Common myeloid progenitor, CD34-positive (primary cell): ENCODE data around the gene ICAM2.

Source experiments
- CTCF ChIA-PET: fragments of 350-600 bp; sonication (Branson Sonifier 250); formaldehyde crosslinking; loops from one replicate; lab custom pipeline; 2021; ENCODE audit warnings: antibody characterized with exemption; lab: Charles Lee
- POLR2A ChIA-PET: fragments of 350-600 bp; sonication (Branson Sonifier 250); formaldehyde crosslinking; loops from one replicate; lab custom pipeline; 2021; ENCODE audit warnings: antibody characterized with exemption; lab: Charles Lee
- DNase-seq, 3 donors: peaks; one replicate each; pipeline versions ENCODE4 v3.0.0 to v3.0.0-alpha.2; 2013
- H3K27ac ChIP-seq, 2 experiments: 1 replicate in 1 of 2; 2 replicates in 1 of 2; pipeline ENCODE4 v1.7.0; 2013; ENCODE audit warnings: inconsistent platforms in 2 of 2, low read length in 2 of 2, mild to moderate bottlenecking in 2 of 2, low read depth in 1 of 2, moderate library complexity in 1 of 2; ENCODE audit not compliant: severe bottlenecking in 2 of 2, insufficient read depth in 1 of 2, poor library complexity in 1 of 2
- H3K27me3 ChIP-seq, 5 experiments: replicated peaks in 2 of 5; 1 replicate in 3 of 5; 2 replicates in 2 of 5; pipeline versions ENCODE4 v1.6.1 to v1.7.0; 2013; ENCODE audit warnings: low read length in 4 of 5, mild to moderate bottlenecking in 2 of 5, moderate library complexity in 2 of 5, inconsistent platforms in 1 of 5; ENCODE audit not compliant: insufficient read depth in 5 of 5, control insufficient read depth in 4 of 5
- H3K36me3 ChIP-seq, 4 experiments: 1 replicate in 2 of 4; 2 replicates in 2 of 4; pipeline versions ENCODE4 v1.6.1 to v1.7.0; 2013; ENCODE audit warnings: low read length in 3 of 4, control low read depth in 1 of 4, mild to moderate bottlenecking in 1 of 4; ENCODE audit not compliant: control insufficient read depth in 4 of 4, insufficient read depth in 4 of 4
- H3K4me1 ChIP-seq, 4 experiments: 1 replicate in 3 of 4; 2 replicates in 1 of 4; pipeline versions ENCODE4 v1.6.1 to v1.7.1; 2013; ENCODE audit warnings: low read length in 3 of 4, mild to moderate bottlenecking in 3 of 4, control low read depth in 1 of 4, inconsistent platforms in 1 of 4, moderate library complexity in 1 of 4; ENCODE audit not compliant: control insufficient read depth in 4 of 4, insufficient read depth in 4 of 4; ENCODE audit errors: control extremely low read depth in 1 of 4
- H3K4me3 ChIP-seq, 7 experiments: 1 replicate in 4 of 7; 2 replicates in 3 of 7; pipeline versions ENCODE4 v1.5.1 to v1.7.0; 2013; ENCODE audit warnings: mild to moderate bottlenecking in 7 of 7, low read length in 6 of 7, moderate library complexity in 6 of 7, inconsistent platforms in 2 of 7, low read depth in 2 of 7, control low read depth in 1 of 7; ENCODE audit not compliant: insufficient read depth in 4 of 7, control insufficient read depth in 1 of 7; ENCODE audit errors: extremely low read depth in 1 of 7
- H3K9me3 ChIP-seq, 5 experiments: 1 replicate in 4 of 5; 2 replicates in 1 of 5; pipeline versions ENCODE4 v1.6.1 to v1.7.1; 2013; ENCODE audit warnings: low read length in 4 of 5, mild to moderate bottlenecking in 2 of 5, inconsistent platforms in 1 of 5, low read depth in 1 of 5, moderate library complexity in 1 of 5; ENCODE audit not compliant: control insufficient read depth in 4 of 5, insufficient read depth in 2 of 5; ENCODE audit errors: control extremely low read depth in 1 of 5
- WGBS: methylation state at CpG from one replicate; pipeline ENCODE4 v1.1.5; 2013; ENCODE audit not compliant: insufficient coverage; 5-methylcytosine and 5-hydroxymethylcytosine counted together

ICAM2 gene

DNA sequence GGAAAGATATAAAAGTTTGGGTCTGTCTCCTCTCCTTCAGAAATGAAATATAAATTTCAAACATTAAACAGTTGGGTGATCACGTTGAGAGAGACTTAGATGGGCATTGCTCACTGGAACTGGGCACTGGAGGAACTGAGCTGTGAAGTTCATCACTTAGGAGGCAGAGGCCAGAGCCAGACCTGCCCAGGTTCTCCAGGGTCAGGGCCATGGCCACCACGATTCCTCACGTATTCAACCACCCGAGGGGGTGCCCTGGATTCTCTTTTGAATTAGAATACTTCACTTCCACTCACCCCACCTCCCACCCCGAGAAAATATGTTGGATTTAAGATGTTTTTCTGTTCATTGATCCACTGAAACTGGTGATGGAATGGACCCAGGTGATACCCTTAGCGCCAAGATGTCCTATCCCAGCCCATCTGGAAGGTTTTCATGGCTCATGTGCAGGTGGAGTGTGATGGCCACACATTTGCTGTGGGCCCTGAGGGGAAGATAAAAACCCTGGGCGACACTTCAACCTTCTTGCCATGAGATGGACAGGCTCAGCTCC lies 16.1 kb downstream of the ICAM2 start:
- DNase-seq = no peak
- Histone ChIP-seq H3K9me3 (no peaks in the 10 kb centered on the region), H3K27me3 (no peaks in the 10 kb centered on the region), H3K4me1 (peaks cover 0 to 45% (median 37%) of the 10 kb centered on the region in 4 experiments), H3K36me3 (peaks cover 16 to 39% (median 20%) of the 10 kb centered on the region in 4 experiments), H3K27ac (no peak overlapping the region), H3K4me3 (no peak overlapping the region)
- CTCF ChIA-PET = interaction anchor here (1.3 to 4.1 kb wide), 5 partner anchors 10 to 24 kb away, joined by 3 to 32 read pairs (median 8); partner anchors contain the start of gene ICAM2
- WGBS = 92% methylated on average over 4 of the region's 7 CpGs
- POLR2A ChIA-PET = interaction anchor here (3.5 kb wide), 1 partner anchor 16 kb away, joined by 31 read pairs; the partner anchor contains the start of gene ICAM2

DNA sequence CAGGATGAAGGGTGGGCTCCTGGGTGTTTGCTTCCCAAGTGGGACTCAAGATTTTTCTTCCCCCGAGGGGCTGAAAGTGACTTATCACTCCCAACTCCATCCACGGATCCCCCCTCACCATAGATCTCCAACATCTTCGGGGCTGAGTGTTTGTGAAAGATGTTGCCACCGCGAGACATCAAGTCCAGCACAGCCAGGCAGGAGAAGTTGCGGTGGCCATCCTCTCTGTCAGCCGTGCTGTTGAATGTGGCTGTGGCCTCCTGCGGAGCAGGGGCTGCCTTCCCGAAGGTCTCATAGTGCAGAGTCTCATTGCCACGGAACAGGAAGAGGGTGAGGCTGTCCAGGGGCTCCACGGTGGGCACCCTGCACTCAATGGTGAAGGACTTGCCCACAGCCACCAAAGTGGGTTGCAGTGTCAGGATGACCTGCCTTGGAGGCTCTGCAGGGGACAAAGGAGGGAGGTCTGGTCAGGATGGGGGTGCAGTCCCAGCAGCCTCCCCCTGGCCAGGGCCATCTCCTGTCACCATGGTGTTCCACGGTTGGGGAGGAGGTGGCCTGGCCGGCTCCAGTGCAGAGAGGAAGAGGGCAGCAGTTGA lies 16.8 kb downstream of the ICAM2 start:
- POLR2A ChIA-PET = no interaction called here
- no peaks in the 10 kb centered on the region for H3K9me3 ChIP-seq

DNA sequence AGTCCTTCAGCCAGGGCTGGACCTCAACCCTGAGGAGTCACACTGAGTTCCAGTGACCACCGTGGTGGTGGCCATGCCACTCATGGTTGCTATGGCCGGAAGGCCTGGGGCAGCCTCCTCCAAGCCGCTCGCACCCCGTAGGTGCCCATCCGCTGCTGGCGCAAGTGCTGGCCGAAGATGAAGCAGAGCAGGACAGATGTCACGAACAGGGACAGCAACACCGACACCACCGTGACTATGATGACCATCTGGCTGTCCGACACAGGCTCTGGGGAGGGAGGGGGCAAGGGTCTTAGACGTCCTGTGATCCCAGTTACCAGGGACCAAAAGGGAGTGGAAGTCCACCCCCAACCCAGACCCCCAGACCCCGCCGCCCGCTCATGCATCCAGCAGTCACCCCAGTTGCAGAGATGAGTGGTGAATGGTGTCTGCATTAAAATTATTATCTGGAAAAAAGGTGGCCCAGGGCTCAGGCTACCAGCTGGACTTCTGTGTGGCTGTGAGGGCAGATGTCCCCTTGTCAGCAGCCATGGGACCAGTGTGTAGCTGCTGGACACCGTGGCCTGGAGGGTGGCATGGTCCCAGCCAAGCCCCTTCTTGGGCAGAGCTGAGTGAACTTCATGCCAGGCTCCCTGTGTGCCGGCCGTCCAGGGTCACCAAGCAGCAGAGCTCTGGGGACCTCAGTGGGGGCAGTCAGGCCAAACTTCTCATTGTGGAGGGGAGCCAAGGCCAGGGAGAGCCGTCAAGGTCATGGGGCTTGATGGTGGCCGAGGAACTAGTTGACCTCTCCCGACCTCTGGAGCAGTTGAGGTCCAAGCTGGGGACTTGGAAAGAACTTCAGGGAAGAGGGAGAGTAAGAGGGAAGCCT lies 17.5 kb downstream of the ICAM2 start:
- CTCF ChIA-PET = interaction anchor here (0.9 to 13.9 kb wide), 3 partner anchors 10 to 22 kb away, joined by 5 to 230 read pairs (median 12); partner anchors contain the start of gene ICAM2
- 95% methylated on average over 18 of the region's 22 CpGs for WGBS
- Histone ChIP-seq H3K4me1 (peaks cover 0 to 45% (median 36%) of the 10 kb centered on the region in 4 experiments), H3K9me3 (no peaks in the 10 kb centered on the region), H3K27ac (peak overlapping the region in 1 of 2 experiments; percentile 45), H3K4me3 (no peak overlapping the region), H3K27me3 (no peaks in the 10 kb centered on the region), H3K36me3 (peaks cover 16 to 39% (median 20%) of the 10 kb centered on the region in 4 experiments)
- POLR2A ChIA-PET = interaction anchor here (0.6 kb wide), 1 partner anchor 85 kb away, joined by 3 read pairs; no protein-coding TSS in a partner anchor
- no peak for DNase-seq

More for the DNA sequence above, 16.8 kb downstream of the ICAM2 start:
- WGBS = 92% methylated on average over 9 of the region's 13 CpGs
- H3K27ac ChIP-seq = no peak overlapping the region
- CTCF ChIA-PET = interaction anchor here (1.9 to 13.9 kb wide), 4 partner anchors 13 to 25 kb away, joined by 7 to 230 read pairs (median 15); partner anchors contain the start of gene ICAM2
- no peaks in the 10 kb centered on the region for H3K27me3 ChIP-seq
- no peak overlapping the region for H3K4me3 ChIP-seq
- peaks cover 0 to 45% (median 35%) of the 10 kb centered on the region in 4 experiments for H3K4me1 ChIP-seq
- DNase-seq = no peak
- H3K36me3 ChIP-seq = peaks cover 16 to 39% (median 20%) of the 10 kb centered on the region in 4 experiments

DNA sequence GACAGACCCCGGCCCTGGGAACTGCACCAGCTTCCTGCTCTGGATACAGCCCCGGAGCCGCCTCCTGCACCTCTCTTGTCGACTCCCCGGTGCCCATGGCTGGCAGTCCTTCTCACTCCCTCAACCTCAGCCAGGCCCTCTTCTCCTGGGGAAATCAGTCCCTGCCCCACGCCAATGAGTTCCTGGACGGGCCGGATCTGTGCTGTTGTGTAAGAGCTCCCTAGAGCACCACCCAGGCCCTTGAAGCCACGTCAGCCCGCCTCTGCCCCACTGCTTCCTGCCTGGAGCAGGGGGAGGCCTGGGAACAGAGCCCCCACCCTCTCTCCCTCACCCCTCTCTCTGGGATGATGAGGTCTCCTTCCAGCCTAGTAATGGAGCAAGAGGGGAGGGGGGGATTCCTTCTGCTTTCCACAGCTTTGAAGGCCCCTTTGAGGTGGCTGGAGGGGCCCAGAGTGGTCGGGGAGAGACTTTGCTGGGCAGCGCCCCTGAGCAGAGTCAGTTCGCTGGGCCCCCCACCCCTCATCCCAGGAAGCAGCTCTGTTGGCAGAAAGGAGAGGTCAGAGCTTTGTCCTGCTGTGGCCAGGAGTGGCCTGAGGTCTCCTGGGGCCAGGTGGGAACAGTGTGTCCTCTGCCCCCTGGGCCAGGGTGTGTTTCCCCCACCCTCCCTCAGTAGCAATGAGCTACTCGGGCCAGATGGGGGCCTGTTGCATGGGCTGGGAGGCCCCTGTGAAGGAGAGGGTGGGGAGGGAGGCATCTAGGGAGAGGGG lies 18.5 kb downstream of the ICAM2 start:
- WGBS = 79% methylated on average over 9 of the region's 14 CpGs
- Histone ChIP-seq H3K4me1 (peaks cover 0 to 41% (median 33%) of the 10 kb centered on the region in 4 experiments), H3K27me3 (no peaks in the 10 kb centered on the region), H3K36me3 (peaks cover 16 to 39% (median 20%) of the 10 kb centered on the region in 4 experiments), H3K4me3 (no peak overlapping the region), H3K27ac (peak overlapping the region in 1 of 2 experiments; percentile 45), H3K9me3 (no peaks in the 10 kb centered on the region)
- ChIA-PET POLR2A (interaction anchor here (0.8 kb wide), 2 partner anchors 21 to 23 kb away, joined by 3 to 4 read pairs; no protein-coding TSS in a partner anchor), CTCF (interaction anchor here (0.9 to 13.9 kb wide), 4 partner anchors 10 to 23 kb away, joined by 5 to 230 read pairs (median 18); partner anchors contain the start of gene ICAM2)
- no peak for DNase-seq

DNA sequence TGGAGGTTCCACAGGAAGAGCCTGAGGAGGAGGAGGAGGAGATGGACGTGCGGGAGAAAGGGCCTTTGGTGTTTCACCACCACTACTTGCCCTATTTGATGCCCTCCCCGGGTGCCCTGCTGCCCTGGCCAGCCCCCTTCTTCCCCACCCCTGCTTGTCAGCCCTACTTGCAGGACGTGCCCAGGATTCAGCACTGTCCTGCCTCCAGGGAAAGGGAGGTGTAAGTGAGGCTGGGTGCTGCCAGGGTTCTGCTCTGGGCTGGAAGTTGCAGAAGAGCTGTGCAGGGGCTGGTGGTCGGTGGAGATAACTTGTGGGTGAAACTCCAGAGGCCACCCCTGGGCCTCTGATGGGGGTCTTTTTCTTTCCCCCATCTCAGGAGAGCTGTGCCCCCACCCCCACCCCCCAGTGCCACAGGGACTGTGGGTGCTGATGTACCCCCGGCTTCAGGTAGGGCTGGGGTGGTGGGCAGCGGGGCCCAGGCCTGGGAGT lies 19.3 kb downstream of the ICAM2 start:
- H3K27me3 ChIP-seq = no peaks in the 10 kb centered on the region
- H3K9me3 ChIP-seq = no peaks in the 10 kb centered on the region
- peaks cover 0 to 33% (median 26%) of the 10 kb centered on the region in 4 experiments for H3K4me1 ChIP-seq
- H3K36me3 ChIP-seq = peaks cover 16 to 39% (median 20%) of the 10 kb centered on the region in 4 experiments
- ChIA-PET CTCF (interaction anchor here (2.5 to 13.9 kb wide), 3 partner anchors 10 to 24 kb away, joined by 12 to 230 read pairs (median 25); partner anchors contain the start of gene ICAM2), POLR2A (interaction anchor here (0.8 kb wide), 2 partner anchors 21 to 24 kb away, joined by 3 to 4 read pairs; no protein-coding TSS in a partner anchor)
- no peak overlapping the region for H3K4me3 ChIP-seq
- no peak overlapping the region for H3K27ac ChIP-seq
- WGBS = 100% methylated on average over 3 of the region's 7 CpGs
- DNase-seq = no peak
